ENCODE results near the gene EEFSEC.

GRCh38 chr3:128310286-128311058, 157.2 kb downstream of the EEFSEC start:
- TF ChIP-seq POLR2A (IDR thresholded peaks at IDR 0.05; ENCODE audit: extremely low read depth, insufficient read length), result no peak
- no peak for TF ChIP-seq CTCF (IDR thresholded peaks at IDR 0.05; ENCODE audit: low read depth, low read length)

All from NB4 (cell line).